Stimulated activated effector memory CD8-positive, alpha-beta T cell treated with anti-CD3 and anti-CD28 coated beads, Interleukin-12 subunit alpha, Interleukin-12 subunit beta, amount 100 ng/mL, for 72 hours (primary cell): ENCODE measurements around the gene TMEM213.

Experiments used
- ATAC-seq: fragments of 150-1000 bp; cut with Tn5 transposase; 2 replicates; pipeline ENCODE4 v1.10.0; 2021
- DNase-seq, 2 donors: peaks; one replicate each; pipeline ENCODE4 v3.0.0; 2021 to 2022; ENCODE audit warnings: low spot score in 2 of 2
- H3K27ac Mint-ChIP-seq: one replicate; pipeline ENCODE4 v1.8.0; 2022; ENCODE audit warnings: mild to moderate bottlenecking, mixed read lengths
- H3K36me3 Mint-ChIP-seq: one replicate; pipeline ENCODE4 v1.8.0; 2022; ENCODE audit warnings: mild to moderate bottlenecking, mixed read lengths
- H3K4me1 Mint-ChIP-seq: one replicate; pipeline ENCODE4 v1.8.0; 2022; ENCODE audit warnings: mixed read lengths
- H3K4me3 Mint-ChIP-seq: one replicate; pipeline ENCODE4 v1.8.0; 2022; ENCODE audit warnings: mild to moderate bottlenecking, mixed read lengths
- H3K9me3 Mint-ChIP-seq: one replicate; pipeline ENCODE4 v1.8.0; 2022; ENCODE audit warnings: mixed read lengths

TMEM213 gene

GRCh38 chr7:138871065-138871813 is 73.4 kb downstream of the TMEM213 start:
- no peak for ATAC-seq
- Mint-ChIP-seq H3K27ac (no peak overlapping the region), H3K36me3 (no peaks in the 10 kb centered on the region), H3K4me1 (peaks cover 16% of the 10 kb centered on the region), H3K4me3 (no peak overlapping the region), H3K9me3 (no peaks in the 10 kb centered on the region)
- DNase-seq: no peak

GRCh38 chr7:138871814-138872090 is 74.0 kb downstream of the TMEM213 start:
- DNase-seq: no peak
- H3K4me3 Mint-ChIP-seq: no peak overlapping the region
- H3K27ac Mint-ChIP-seq: no peak overlapping the region
- no peak for ATAC-seq
- no peaks in the 10 kb centered on the region for H3K36me3 Mint-ChIP-seq
- H3K9me3 Mint-ChIP-seq: no peaks in the 10 kb centered on the region
- H3K4me1 Mint-ChIP-seq: peaks cover 20% of the 10 kb centered on the region

GRCh38 chr7:138872576-138872975 is 74.8 kb downstream of the TMEM213 start:
- no peak for ATAC-seq
- Mint-ChIP-seq H3K4me1 (peaks cover 20% of the 10 kb centered on the region), H3K27ac (no peak overlapping the region), H3K36me3 (no peaks in the 10 kb centered on the region), H3K9me3 (no peaks in the 10 kb centered on the region), H3K4me3 (no peak overlapping the region)
- DNase-seq: no peak

- ATAC-seq: no peak
- Mint-ChIP-seq H3K9me3 (no peaks in the 10 kb centered on the region), H3K4me1 (peaks cover 20% of the 10 kb centered on the region), H3K27ac (no peak overlapping the region), H3K36me3 (no peaks in the 10 kb centered on the region), H3K4me3 (no peak overlapping the region)
- no peak for DNase-seq
Measured at GRCh38 chr7:138873220-138873892, 75.6 kb downstream of the TMEM213 start.

- peak; percentile 47 to 79 for DNase-seq
- peaks cover 20% of the 10 kb centered on the region for H3K4me1 Mint-ChIP-seq
- peak overlapping the region; percentile 60 for H3K27ac Mint-ChIP-seq
- no peaks in the 10 kb centered on the region for H3K9me3 Mint-ChIP-seq
- H3K4me3 Mint-ChIP-seq: peak overlapping the region; percentile 24
- no peaks in the 10 kb centered on the region for H3K36me3 Mint-ChIP-seq
- peak; percentile 100 for ATAC-seq
Measured at GRCh38 chr7:138875794-138876193, 78.0 kb downstream of the TMEM213 start.

- Mint-ChIP-seq H3K9me3 (no peaks in the 10 kb centered on the region), H3K36me3 (no peaks in the 10 kb centered on the region), H3K4me1 (peaks cover 20% of the 10 kb centered on the region), H3K27ac (no peak overlapping the region), H3K4me3 (peak overlapping the region; percentile 24)
- DNase-seq (no peak), ATAC-seq (no peak)
Measured at GRCh38 chr7:138876326-138876725, 78.5 kb downstream of the TMEM213 start.

- H3K4me1 Mint-ChIP-seq: peaks cover 33% of the 10 kb centered on the region
- ATAC-seq (no peak), DNase-seq (no peak)
- H3K9me3 Mint-ChIP-seq: no peaks in the 10 kb centered on the region
- H3K27ac Mint-ChIP-seq: no peak overlapping the region
- H3K36me3 Mint-ChIP-seq: no peaks in the 10 kb centered on the region
- H3K4me3 Mint-ChIP-seq: no peak overlapping the region
Measured at GRCh38 chr7:138878051-138878450, 80.3 kb downstream of the TMEM213 start.

- Mint-ChIP-seq H3K4me1 (peaks cover 33% of the 10 kb centered on the region), H3K9me3 (no peaks in the 10 kb centered on the region), H3K36me3 (no peaks in the 10 kb centered on the region), H3K27ac (no peak overlapping the region), H3K4me3 (no peak overlapping the region)
- no peak for ATAC-seq
- no peak for DNase-seq
Measured at GRCh38 chr7:138878856-138879255, 81.1 kb downstream of the TMEM213 start.

GRCh38 chr7:138879356-138879755 is 81.6 kb downstream of the TMEM213 start:
- H3K36me3 Mint-ChIP-seq: no peaks in the 10 kb centered on the region
- H3K9me3 Mint-ChIP-seq: no peaks in the 10 kb centered on the region
- DNase-seq (no peak), ATAC-seq (no peak)
- no peak overlapping the region for H3K4me3 Mint-ChIP-seq
- peaks cover 31% of the 10 kb centered on the region for H3K4me1 Mint-ChIP-seq
- no peak overlapping the region for H3K27ac Mint-ChIP-seq

GRCh38 chr7:138880881-138881578 is 83.2 kb downstream of the TMEM213 start:
- DNase-seq: no peak
- Mint-ChIP-seq H3K36me3 (no peaks in the 10 kb centered on the region), H3K27ac (peak overlapping the region; percentile 41), H3K4me3 (no peak overlapping the region), H3K9me3 (no peaks in the 10 kb centered on the region), H3K4me1 (peaks cover 19% of the 10 kb centered on the region)
- ATAC-seq: no peak

- no peaks in the 10 kb centered on the region for H3K9me3 Mint-ChIP-seq
- H3K36me3 Mint-ChIP-seq: no peaks in the 10 kb centered on the region
- H3K27ac Mint-ChIP-seq: peak overlapping the region; percentile 41
- peak overlapping the region; percentile 35 for H3K4me3 Mint-ChIP-seq
- DNase-seq: no peak
- no peak for ATAC-seq
- peaks cover 14% of the 10 kb centered on the region for H3K4me1 Mint-ChIP-seq
Measured at GRCh38 chr7:138881579-138882188, 83.9 kb downstream of the TMEM213 start.

GRCh38 chr7:138882249-138882648 is 84.5 kb downstream of the TMEM213 start:
- Mint-ChIP-seq H3K9me3 (no peaks in the 10 kb centered on the region), H3K4me3 (peak overlapping the region; percentile 35), H3K4me1 (peaks cover 14% of the 10 kb centered on the region), H3K27ac (peak overlapping the region; percentile 41), H3K36me3 (no peaks in the 10 kb centered on the region)
- ATAC-seq (peak; percentile 70), DNase-seq (no peak)

GRCh38 chr7:138885383-138886147 is 87.8 kb downstream of the TMEM213 start:
- Mint-ChIP-seq H3K4me1 (peaks cover 14% of the 10 kb centered on the region), H3K27ac (no peak overlapping the region), H3K9me3 (no peaks in the 10 kb centered on the region), H3K36me3 (no peaks in the 10 kb centered on the region), H3K4me3 (no peak overlapping the region)
- ATAC-seq: no peak
- DNase-seq: no peak

GRCh38 chr7:138886501-138886917 is 88.7 kb downstream of the TMEM213 start:
- peak; percentile 67 for ATAC-seq

More at GRCh38 chr7:138886501-138886917, 88.7 kb downstream of the TMEM213 start:
- no peaks in the 10 kb centered on the region for H3K9me3 Mint-ChIP-seq
- H3K27ac Mint-ChIP-seq: peak overlapping the region; percentile 83
- no peaks in the 10 kb centered on the region for H3K36me3 Mint-ChIP-seq
- H3K4me1 Mint-ChIP-seq: peaks cover 12% of the 10 kb centered on the region
- DNase-seq: peak; percentile 43 to 72
- H3K4me3 Mint-ChIP-seq: no peak overlapping the region
